ENCODE data around the gene PLSCR5. TPM values are rescaled to one million over a fixed set of nuclear protein-coding genes. Genes with fewer than 3 reads are reported as not detected.
A peak's percentile ranks its signal among the peaks of the same experiment; 100 is the strongest.

The PLSCR5 gene
- total and polyA plus RNA-seq, 8 donors, result not detected

- 85 to 92% methylated on average over 2 of the region's 2 CpGs for WGBS, 2 donors
- no peak for FAIRE-seq
- DNase-seq, result no peak
- Histone ChIP-seq H3K4me3 (no peak overlapping the region), H3K36me3 (no peaks in the 10 kb centered on the region), H3K27ac (no peak overlapping the region), H3K9me3 (no peaks in the 10 kb centered on the region), H3K4me1 (no peaks in the 10 kb centered on the region), H3K27me3 (peaks cover 0 to 4% (median 0%) of the 10 kb centered on the region in 4 donors)
- intact Hi-C loops (cut with DNase I), result no loop called here
- no peak for TF ChIP-seq CTCF (IDR thresholded peaks at IDR 0.05)
- no peak for ATAC-seq
These were observed 6.9 kb upstream of the PLSCR5 start for GRCh38 chr3:146612015-146612414.

- 48 to 57% methylated on average over 3 of the region's 3 CpGs for WGBS, 2 donors
- FAIRE-seq (no peak), ATAC-seq (no peak), DNase-seq (no peak)
- no peaks in the 10 kb centered on the region for H3K36me3 ChIP-seq
- peaks cover 0 to 4% (median 0%) of the 10 kb centered on the region in 4 donors for H3K27me3 ChIP-seq
- no peak overlapping the region for H3K4me3 ChIP-seq
- H3K27ac ChIP-seq, result no peak overlapping the region
- no peak for TF ChIP-seq CTCF (IDR thresholded peaks at IDR 0.05)
- H3K9me3 ChIP-seq, result no peaks in the 10 kb centered on the region
- intact Hi-C loops (cut with DNase I), result no loop called here
- no peaks in the 10 kb centered on the region for H3K4me1 ChIP-seq
These were observed 6.0 kb upstream of the PLSCR5 start for GRCh38 chr3:146611096-146611495.

- no peak overlapping the region for H3K4me3 ChIP-seq
- TF ChIP-seq CTCF (IDR thresholded peaks at IDR 0.05), result no peak
- no peaks in the 10 kb centered on the region for H3K9me3 ChIP-seq
- ATAC-seq (no peak), DNase-seq (no peak), FAIRE-seq (no peak)
- no peaks in the 10 kb centered on the region for H3K4me1 ChIP-seq
- no peak overlapping the region for H3K27ac ChIP-seq
- H3K36me3 ChIP-seq, result no peaks in the 10 kb centered on the region
- H3K27me3 ChIP-seq, result no peaks in the 10 kb centered on the region
- 77 to 80% methylated on average over 3 of the region's 3 CpGs for WGBS, 2 donors
- intact Hi-C loops (cut with DNase I), result no loop called here
These were observed 6.6 kb downstream of the PLSCR5 start for GRCh38 chr3:146598535-146598934.

GRCh38 chr3:146594843-146595482 is 10.2 kb downstream of the PLSCR5 start:
- no peaks in the 10 kb centered on the region for H3K4me1 ChIP-seq
- H3K9me3 ChIP-seq, result no peaks in the 10 kb centered on the region
- H3K27me3 ChIP-seq, result no peaks in the 10 kb centered on the region
- intact Hi-C loops (cut with DNase I), result no loop called here
- peak; percentile 75 for FAIRE-seq
- peak in 1 of 4 donors; percentile 58 for ATAC-seq
- H3K4me3 ChIP-seq, result no peak overlapping the region
- 59 to 68% methylated on average over 7 of the region's 7 CpGs for WGBS, 2 donors
- H3K36me3 ChIP-seq, result no peaks in the 10 kb centered on the region
- H3K27ac ChIP-seq, result no peak overlapping the region
- DNase-seq, result no peak
- TF ChIP-seq CTCF (IDR thresholded peaks at IDR 0.05), result peak in 1 of 4 donors; percentile 25

GRCh38 chr3:146593776-146594175 is 11.4 kb downstream of the PLSCR5 start:
- FAIRE-seq (no peak), ATAC-seq (no peak), DNase-seq (no peak)
- Histone ChIP-seq H3K27me3 (no peaks in the 10 kb centered on the region), H3K36me3 (no peaks in the 10 kb centered on the region), H3K27ac (no peak overlapping the region), H3K4me3 (no peak overlapping the region), H3K9me3 (no peaks in the 10 kb centered on the region), H3K4me1 (no peaks in the 10 kb centered on the region)
- intact Hi-C loops (cut with DNase I), result no loop called here
- 72 to 75% methylated on average over 3 of the region's 3 CpGs for WGBS, 2 donors
- TF ChIP-seq CTCF (IDR thresholded peaks at IDR 0.05), result no peak

Measured in pancreas (tissue), 10 donors.